ENCODE results near the gene ABCB9.

DNA sequence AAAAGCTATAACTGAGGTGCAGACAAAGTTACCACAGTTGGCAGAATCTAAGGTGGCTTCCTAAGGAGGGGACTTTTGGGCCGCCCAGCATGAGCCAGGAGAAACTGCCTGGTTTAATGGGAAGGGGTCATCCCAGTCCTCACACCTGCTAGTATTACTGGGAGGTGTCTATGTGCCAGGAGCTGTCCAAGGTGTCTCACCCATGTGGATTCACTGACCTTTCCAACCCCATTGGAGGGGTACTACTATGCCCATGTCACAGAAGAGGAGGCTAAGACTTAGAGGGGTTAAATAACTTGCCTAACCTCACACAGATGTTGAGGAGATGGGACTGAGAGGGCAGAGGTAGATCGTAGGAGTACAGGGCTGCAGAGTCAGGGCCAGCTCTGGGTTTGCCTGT, 10.2 kb downstream of the ABCB9 start:
- TF ChIP-seq, protein P1, sequence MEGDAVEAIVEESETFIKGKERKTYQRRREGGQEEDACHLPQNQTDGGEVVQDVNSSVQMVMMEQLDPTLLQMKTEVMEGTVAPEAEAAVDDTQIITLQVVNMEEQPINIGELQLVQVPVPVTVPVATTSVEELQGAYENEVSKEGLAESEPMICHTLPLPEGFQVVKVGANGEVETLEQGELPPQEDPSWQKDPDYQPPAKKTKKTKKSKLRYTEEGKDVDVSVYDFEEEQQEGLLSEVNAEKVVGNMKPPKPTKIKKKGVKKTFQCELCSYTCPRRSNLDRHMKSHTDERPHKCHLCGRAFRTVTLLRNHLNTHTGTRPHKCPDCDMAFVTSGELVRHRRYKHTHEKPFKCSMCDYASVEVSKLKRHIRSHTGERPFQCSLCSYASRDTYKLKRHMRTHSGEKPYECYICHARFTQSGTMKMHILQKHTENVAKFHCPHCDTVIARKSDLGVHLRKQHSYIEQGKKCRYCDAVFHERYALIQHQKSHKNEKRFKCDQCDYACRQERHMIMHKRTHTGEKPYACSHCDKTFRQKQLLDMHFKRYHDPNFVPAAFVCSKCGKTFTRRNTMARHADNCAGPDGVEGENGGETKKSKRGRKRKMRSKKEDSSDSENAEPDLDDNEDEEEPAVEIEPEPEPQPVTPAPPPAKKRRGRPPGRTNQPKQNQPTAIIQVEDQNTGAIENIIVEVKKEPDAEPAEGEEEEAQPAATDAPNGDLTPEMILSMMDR (IDR thresholded peaks at IDR 0.05 in 2 of 3, conservative IDR thresholded peaks at IDR 0.05 in 1 of 3; ENCODE audit: borderline replicate concordance in 1 of 3, insufficient read depth in 1 of 3, low read depth in 2 of 3, low read length in 2 of 3) = no peak
- no peak for TF ChIP-seq TCF7L2 (IDR thresholded peaks at IDR 0.05; ENCODE audit: borderline replicate concordance, extremely low read depth, insufficient read depth, insufficient read length)
- TF ChIP-seq, protein P2, sequence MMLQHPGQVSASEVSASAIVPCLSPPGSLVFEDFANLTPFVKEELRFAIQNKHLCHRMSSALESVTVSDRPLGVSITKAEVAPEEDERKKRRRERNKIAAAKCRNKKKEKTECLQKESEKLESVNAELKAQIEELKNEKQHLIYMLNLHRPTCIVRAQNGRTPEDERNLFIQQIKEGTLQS (IDR thresholded peaks at IDR 0.05) = no peak
- TF ChIP-seq EGR1 (IDR thresholded peaks at IDR 0.05; ENCODE audit: low read depth) = no peak
- TF ChIP-seq, protein P3, sequence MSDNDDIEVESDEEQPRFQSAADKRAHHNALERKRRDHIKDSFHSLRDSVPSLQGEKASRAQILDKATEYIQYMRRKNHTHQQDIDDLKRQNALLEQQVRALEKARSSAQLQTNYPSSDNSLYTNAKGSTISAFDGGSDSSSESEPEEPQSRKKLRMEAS (IDR thresholded peaks at IDR 0.05) = no peak
- TF ChIP-seq ZNF274 (IDR thresholded peaks at IDR 0.05; ENCODE audit: low read depth, low read length) = no peak
- TF ChIP-seq, protein P4, sequence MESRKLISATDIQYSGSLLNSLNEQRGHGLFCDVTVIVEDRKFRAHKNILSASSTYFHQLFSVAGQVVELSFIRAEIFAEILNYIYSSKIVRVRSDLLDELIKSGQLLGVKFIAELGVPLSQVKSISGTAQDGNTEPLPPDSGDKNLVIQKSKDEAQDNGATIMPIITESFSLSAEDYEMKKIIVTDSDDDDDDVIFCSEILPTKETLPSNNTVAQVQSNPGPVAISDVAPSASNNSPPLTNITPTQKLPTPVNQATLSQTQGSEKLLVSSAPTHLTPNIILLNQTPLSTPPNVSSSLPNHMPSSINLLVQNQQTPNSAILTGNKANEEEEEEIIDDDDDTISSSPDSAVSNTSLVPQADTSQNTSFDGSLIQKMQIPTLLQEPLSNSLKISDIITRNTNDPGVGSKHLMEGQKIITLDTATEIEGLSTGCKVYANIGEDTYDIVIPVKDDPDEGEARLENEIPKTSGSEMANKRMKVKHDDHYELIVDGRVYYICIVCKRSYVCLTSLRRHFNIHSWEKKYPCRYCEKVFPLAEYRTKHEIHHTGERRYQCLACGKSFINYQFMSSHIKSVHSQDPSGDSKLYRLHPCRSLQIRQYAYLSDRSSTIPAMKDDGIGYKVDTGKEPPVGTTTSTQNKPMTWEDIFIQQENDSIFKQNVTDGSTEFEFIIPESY (IDR thresholded peaks at IDR 0.05; ENCODE audit: extremely low read depth, insufficient replicate concordance, low read length) = no peak
- TF ChIP-seq POLR2AphosphoS5 (IDR thresholded peaks at IDR 0.05; ENCODE audit: low read depth, low read length) = no peak
- TF ChIP-seq POLR2A (IDR thresholded peaks at IDR 0.05; ENCODE audit: borderline replicate concordance, extremely low read depth, insufficient read depth, insufficient read length) = no peak
- no peak for TF ChIP-seq SIN3A (IDR thresholded peaks at IDR 0.05; ENCODE audit: low read depth)
- TF ChIP-seq CEBPB (IDR thresholded peaks at IDR 0.05; ENCODE audit: low read depth) = no peak
- no peak for TF ChIP-seq YY1 (IDR thresholded peaks at IDR 0.05; ENCODE audit: extremely low read depth, insufficient replicate concordance, low read depth, low read length)

Measured in HCT116 (cell line).